BLaER1 (cell line): ENCODE data around the gene CHADL.

Source experiments
- H3K27ac ChIP-seq: shearing (Covaris generic); formaldehyde crosslinking; 2 replicates; pipeline ENCODE4 v1.8.1; 2022
- H3K27me3 ChIP-seq: shearing (Covaris generic); formaldehyde crosslinking; 2 replicates; pipeline ENCODE4 v1.8.1; 2022
- H3K36me3 ChIP-seq: shearing (Covaris generic); formaldehyde crosslinking; 2 replicates; pipeline ENCODE4 v1.8.1; 2022
- H3K4me1 ChIP-seq: shearing (Covaris generic); formaldehyde crosslinking; 2 replicates; pipeline ENCODE4 v1.8.1; 2022
- H3K4me2 ChIP-seq: shearing (Covaris generic); formaldehyde crosslinking; 2 replicates; pipeline ENCODE4 v1.8.1; 2022
- H3K4me3 ChIP-seq: shearing (Covaris generic); formaldehyde crosslinking; 2 replicates; pipeline ENCODE4 v1.8.1; 2022
- H3K9ac ChIP-seq: shearing (Covaris generic); formaldehyde crosslinking; 2 replicates; pipeline ENCODE4 v1.8.1; 2022
- H3K9me3 ChIP-seq: shearing (Covaris generic); formaldehyde crosslinking; 2 replicates; pipeline ENCODE4 v1.8.1; 2022
- H4K20me1 ChIP-seq: shearing (Covaris generic); formaldehyde crosslinking; 2 replicates; pipeline ENCODE4 v1.8.1; 2022
- Cebpa-rat ChIP-seq: shearing (Covaris generic); IDR thresholded peaks from 2 replicates; pipeline ENCODE4 v1.8.1; 2022

CHADL gene

DNA sequence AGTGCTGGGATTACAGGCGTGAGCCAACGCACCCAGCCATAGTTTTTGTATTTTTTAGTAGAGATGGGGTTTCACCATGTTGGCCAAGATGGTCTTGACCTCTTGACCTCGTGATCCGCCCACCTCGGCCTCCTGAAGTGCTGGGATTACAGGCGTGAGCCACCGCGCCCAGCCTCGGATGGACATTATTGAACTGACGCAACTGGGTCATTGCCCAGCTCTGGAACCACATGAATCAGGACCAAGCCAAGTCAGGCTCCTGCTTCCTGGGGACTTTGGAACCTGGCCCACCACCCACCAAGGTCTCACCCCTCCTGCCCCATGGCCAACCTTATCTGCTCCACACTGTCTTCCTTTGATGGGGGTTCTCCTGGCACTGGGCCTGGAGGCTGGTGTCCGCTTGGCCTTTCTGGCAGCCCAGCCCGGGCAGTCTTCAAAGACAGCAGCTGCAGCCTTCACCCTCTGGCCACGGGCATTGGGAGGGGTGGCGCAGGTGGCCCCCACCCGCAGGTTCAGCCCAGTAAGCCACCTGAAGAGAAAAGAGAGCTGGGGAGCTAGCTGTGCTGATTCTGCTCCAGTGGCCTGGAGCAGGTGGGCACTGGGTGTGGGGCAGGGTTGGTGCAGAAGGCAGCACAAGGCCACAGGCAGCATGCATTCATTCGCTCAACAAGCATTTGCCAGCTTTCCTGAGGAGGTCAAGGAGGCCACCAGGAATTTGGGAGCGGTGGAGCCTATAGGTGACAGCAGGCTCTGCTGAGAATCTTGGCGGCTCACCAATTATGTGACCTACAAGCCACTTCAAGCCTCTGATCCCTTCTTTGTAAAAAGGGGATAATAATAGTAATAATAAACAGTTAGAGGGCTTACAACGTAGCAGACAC lies 5.7 kb downstream of the CHADL start:
- Histone ChIP-seq H3K4me1 (peaks cover 33% of the 10 kb centered on the region), H4K20me1 (no peaks in the 10 kb centered on the region), H3K9ac (no peak overlapping the region), H3K4me2 (no peak overlapping the region), H3K27me3 (no peaks in the 10 kb centered on the region), H3K9me3 (no peaks in the 10 kb centered on the region), H3K27ac (no peak overlapping the region), H3K4me3 (no peak overlapping the region), H3K36me3 (peaks cover 12% of the 10 kb centered on the region)
- no peak for TF ChIP-seq Cebpa-rat

- no peak for TF ChIP-seq Cebpa-rat
- Histone ChIP-seq H3K27ac (no peak overlapping the region), H4K20me1 (no peaks in the 10 kb centered on the region), H3K4me2 (no peak overlapping the region), H3K36me3 (peaks cover 46% of the 10 kb centered on the region), H3K4me1 (peaks cover 9% of the 10 kb centered on the region; the same call in 1 of the 2 replicates), H3K9ac (no peak overlapping the region), H3K27me3 (no peaks in the 10 kb centered on the region), H3K9me3 (no peaks in the 10 kb centered on the region), H3K4me3 (no peak overlapping the region)
Measured at GRCh38 chr22:41231369-41231768, 9.4 kb downstream of the CHADL start.

GRCh38 chr22:41230401-41230785 lies 10.3 kb downstream of the CHADL start:
- 0 out of 2 replicates have a peak overlapping the region, but pooled peaks have one; percentile 9 for H3K27ac ChIP-seq
- H3K9ac ChIP-seq: no peak overlapping the region
- H3K4me1 ChIP-seq: peaks cover 8% of the 10 kb centered on the region; the same call in 1 of the 2 replicates
- no peaks in the 10 kb centered on the region for H3K27me3 ChIP-seq
- peaks cover 56% of the 10 kb centered on the region for H3K36me3 ChIP-seq
- H3K4me2 ChIP-seq: no peak overlapping the region
- H4K20me1 ChIP-seq: no peaks in the 10 kb centered on the region
- no peak overlapping the region for H3K4me3 ChIP-seq
- H3K9me3 ChIP-seq: no peaks in the 10 kb centered on the region
- no peak for TF ChIP-seq Cebpa-rat

DNA sequence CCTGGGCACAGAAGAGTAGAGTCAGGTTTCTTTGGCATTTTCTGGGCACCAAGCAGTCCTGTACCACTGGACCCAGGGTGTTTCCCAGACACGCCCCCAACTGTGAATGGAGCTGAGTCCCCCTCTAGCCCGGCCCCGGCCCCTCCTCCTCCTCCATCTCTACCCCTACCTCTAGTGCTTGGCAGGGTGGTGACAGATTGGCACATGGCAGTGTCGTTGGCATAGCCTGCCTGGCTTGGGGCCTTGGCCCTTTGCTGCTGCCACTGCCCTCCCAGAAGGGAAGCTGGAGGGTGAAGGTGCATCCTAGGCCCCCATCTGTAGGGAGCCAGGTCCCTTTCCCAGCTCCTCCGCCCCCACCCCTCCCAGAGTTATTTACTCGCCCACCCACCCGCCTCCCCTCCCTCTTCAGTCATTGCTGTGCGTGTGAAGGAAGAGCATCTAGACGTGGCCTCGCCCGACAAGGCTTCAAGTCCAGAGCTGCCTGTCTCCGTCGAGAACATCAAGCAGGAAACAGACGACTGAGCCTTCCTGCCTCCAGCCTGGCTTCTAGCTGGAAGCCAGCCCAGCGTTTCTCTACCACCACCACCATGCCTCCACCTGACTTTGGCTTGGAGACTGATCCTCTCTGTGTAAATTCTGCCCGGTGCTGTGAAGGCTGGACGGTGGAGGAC lies 10.9 kb downstream of the CHADL start:
- Histone ChIP-seq H3K36me3 (peaks cover 61% of the 10 kb centered on the region), H3K9me3 (no peaks in the 10 kb centered on the region), H4K20me1 (no peaks in the 10 kb centered on the region), H3K4me1 (peaks cover 8% of the 10 kb centered on the region; the same call in 1 of the 2 replicates), H3K4me2 (no peak overlapping the region), H3K9ac (no peak overlapping the region), H3K4me3 (no peak overlapping the region), H3K27me3 (no peaks in the 10 kb centered on the region), H3K27ac (no peak overlapping the region)
- TF ChIP-seq Cebpa-rat: no peak

- no peak overlapping the region for H3K4me2 ChIP-seq
- no peaks in the 10 kb centered on the region for H3K9me3 ChIP-seq
- no peak overlapping the region for H3K27ac ChIP-seq
- no peak overlapping the region for H3K4me3 ChIP-seq
- H3K9ac ChIP-seq: no peak overlapping the region
- H3K27me3 ChIP-seq: no peaks in the 10 kb centered on the region
- peaks cover 8% of the 10 kb centered on the region; the same call in 1 of the 2 replicates for H3K4me1 ChIP-seq
- peaks cover 67% of the 10 kb centered on the region for H3K36me3 ChIP-seq
- no peaks in the 10 kb centered on the region for H4K20me1 ChIP-seq
- TF ChIP-seq Cebpa-rat: no peak
Measured at GRCh38 chr22:41229215-41229614, 11.5 kb downstream of the CHADL start.

- Histone ChIP-seq H3K36me3 (peaks cover 90% of the 10 kb centered on the region), H3K4me1 (peaks cover 8% of the 10 kb centered on the region; the same call in 1 of the 2 replicates), H3K27ac (no peak overlapping the region), H3K9me3 (no peaks in the 10 kb centered on the region), H3K9ac (no peak overlapping the region), H3K4me2 (no peak overlapping the region), H3K27me3 (no peaks in the 10 kb centered on the region), H3K4me3 (no peak overlapping the region), H4K20me1 (no peaks in the 10 kb centered on the region)
- TF ChIP-seq Cebpa-rat: no peak
Measured at GRCh38 chr22:41226723-41227655, 13.7 kb downstream of the CHADL start.

DNA sequence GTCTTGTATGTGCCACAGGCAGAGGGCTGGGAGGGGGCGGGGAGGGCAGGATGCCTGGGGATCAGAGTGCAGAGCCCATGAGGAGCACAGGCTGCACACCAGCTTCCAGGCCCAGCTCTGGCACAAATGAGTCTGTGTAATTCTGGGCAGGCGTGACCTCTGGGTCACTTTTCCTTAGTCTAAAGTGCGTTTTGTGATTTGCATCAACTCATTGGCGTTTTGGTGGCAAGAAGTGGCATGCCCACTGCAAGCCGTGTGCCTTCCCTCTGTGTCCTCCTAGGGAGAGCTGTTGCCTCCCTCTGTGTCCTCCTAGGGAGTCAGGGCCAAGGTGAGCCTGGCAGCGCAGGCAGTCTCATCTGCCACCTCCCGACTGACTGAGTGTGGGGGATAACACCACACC lies 17.2 kb downstream of the CHADL start:
- no peaks in the 10 kb centered on the region for H4K20me1 ChIP-seq
- peaks cover 99% of the 10 kb centered on the region for H3K36me3 ChIP-seq
- TF ChIP-seq Cebpa-rat: no peak
- no peak overlapping the region for H3K27ac ChIP-seq
- no peaks in the 10 kb centered on the region for H3K4me1 ChIP-seq
- H3K27me3 ChIP-seq: no peaks in the 10 kb centered on the region
- H3K4me3 ChIP-seq: no peak overlapping the region
- H3K9me3 ChIP-seq: no peaks in the 10 kb centered on the region
- no peak overlapping the region for H3K9ac ChIP-seq
- H3K4me2 ChIP-seq: no peak overlapping the region

DNA sequence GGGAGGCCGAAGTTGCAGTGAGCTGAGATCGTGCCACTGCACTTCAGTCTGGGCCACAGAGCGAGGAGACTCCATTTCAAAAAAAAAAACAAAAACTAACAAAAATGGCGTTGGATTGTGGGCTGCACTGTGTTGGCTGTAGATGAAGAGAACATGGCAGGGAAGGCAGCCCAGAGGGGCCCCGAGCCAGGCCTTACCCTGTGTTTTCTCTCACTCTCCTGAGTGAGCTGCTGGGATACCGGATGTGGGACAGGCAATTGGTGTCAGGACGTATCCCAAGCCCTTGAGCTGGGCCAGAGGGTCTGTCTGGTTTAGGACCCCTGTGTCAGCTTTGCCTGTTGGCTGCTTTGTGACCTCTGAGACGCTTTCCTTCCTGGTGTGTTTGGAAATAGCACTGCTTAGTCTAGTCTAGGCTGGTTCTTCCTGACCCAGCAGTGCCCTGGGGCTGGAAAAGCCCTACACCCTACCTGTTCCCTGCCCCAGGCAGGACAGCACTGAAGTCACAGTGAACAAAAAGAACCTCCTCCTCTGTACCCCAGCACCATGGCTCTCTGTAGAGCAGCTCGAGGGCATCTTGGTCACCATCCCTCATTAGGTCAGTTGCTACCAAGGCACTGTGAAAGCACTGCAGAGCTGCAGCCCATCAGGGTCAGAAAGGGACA lies 17.8 kb downstream of the CHADL start:
- Histone ChIP-seq H4K20me1 (no peaks in the 10 kb centered on the region), H3K4me1 (peaks cover 3% of the 10 kb centered on the region), H3K27ac (no peak overlapping the region), H3K9ac (no peak overlapping the region), H3K27me3 (no peaks in the 10 kb centered on the region), H3K4me3 (no peak overlapping the region), H3K4me2 (no peak overlapping the region), H3K36me3 (peaks cover 95% of the 10 kb centered on the region), H3K9me3 (no peaks in the 10 kb centered on the region)
- TF ChIP-seq Cebpa-rat: no peak

DNA sequence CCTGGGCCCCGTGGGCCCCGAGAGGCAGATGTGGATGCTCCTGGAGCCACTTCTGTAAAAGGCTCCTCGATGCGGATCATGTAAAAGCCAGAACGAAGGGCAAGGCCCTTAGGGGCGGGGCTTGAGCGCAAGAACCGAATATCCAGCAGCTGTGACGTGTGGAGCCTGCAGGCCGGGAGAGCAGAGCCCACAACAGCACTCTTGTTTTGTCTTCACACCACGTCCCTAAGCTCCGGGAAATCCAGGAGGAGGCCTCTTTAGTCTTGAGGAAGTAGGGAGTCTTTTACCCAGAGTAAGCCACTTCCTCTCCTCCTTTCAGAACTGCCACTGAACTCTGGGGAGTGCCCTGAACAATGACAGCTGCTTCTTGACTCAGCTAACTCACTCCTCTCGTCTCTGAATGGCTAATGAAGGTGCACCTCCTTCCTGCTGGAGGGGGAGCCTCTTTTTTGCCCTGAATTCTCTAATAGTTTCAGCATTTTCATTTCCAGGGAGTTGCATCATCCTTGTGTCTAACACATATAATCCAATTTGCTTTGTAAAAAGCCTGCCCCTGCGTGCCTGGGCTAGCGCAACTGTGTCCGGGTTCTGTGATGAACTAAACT lies 23.1 kb downstream of the CHADL start:
- H3K4me2 ChIP-seq: peak overlapping the region; percentile 79
- peaks cover 81% of the 10 kb centered on the region for H3K36me3 ChIP-seq
- no peaks in the 10 kb centered on the region for H3K27me3 ChIP-seq
- TF ChIP-seq Cebpa-rat: no peak
- H3K9ac ChIP-seq: peak overlapping the region; percentile 61
- H3K27ac ChIP-seq: peak overlapping the region; percentile 78
- H4K20me1 ChIP-seq: no peaks in the 10 kb centered on the region
- peaks cover 34% of the 10 kb centered on the region for H3K9me3 ChIP-seq
- peaks cover 24% of the 10 kb centered on the region for H3K4me1 ChIP-seq
- H3K4me3 ChIP-seq: peak overlapping the region; percentile 3
